Neuronal stem cell (in vitro differentiated cells): Measurements from ENCODE around the gene KRABD2.
A peak's percentile ranks its signal among the peaks of the same experiment; 100 is the strongest.

Source experiments
- DNase-seq: peaks from one replicate; pipeline ENCODE4 v3.0.0-alpha.2; 2013; ENCODE audit warnings: low spot score
- H2AFZ ChIP-seq: one replicate; pipeline ENCODE4 v1.6.1; 2013; ENCODE audit warnings: mild to moderate bottlenecking, low read length, inconsistent platforms
- H2AK5ac ChIP-seq: 2 replicates; pipeline ENCODE4 v1.6.1; 2013; ENCODE audit warnings: low read depth, mild to moderate bottlenecking, inconsistent platforms, low read length, moderate library complexity, mixed read lengths
- H2BK120ac ChIP-seq: 2 replicates; pipeline ENCODE4 v1.6.1; 2013; ENCODE audit warnings: low read depth, mild to moderate bottlenecking, inconsistent platforms, low read length, moderate library complexity, mixed read lengths
- H2BK12ac ChIP-seq: one replicate; pipeline ENCODE4 v1.6.1; 2013; ENCODE audit warnings: low read length, inconsistent platforms
- H2BK15ac ChIP-seq: 2 replicates; pipeline ENCODE4 v1.6.1; 2013; ENCODE audit warnings: mild to moderate bottlenecking, low read length, inconsistent platforms, mixed read lengths
- H2BK5ac ChIP-seq: one replicate; pipeline ENCODE4 v1.6.1; 2013; ENCODE audit warnings: inconsistent platforms, mild to moderate bottlenecking, low read length, moderate library complexity
- H3K14ac ChIP-seq: one replicate; pipeline ENCODE4 v1.6.1; 2013; ENCODE audit warnings: low read length, inconsistent platforms
- H3K18ac ChIP-seq: 2 replicates; pipeline ENCODE4 v1.6.1; 2013; ENCODE audit warnings: low read length, inconsistent platforms
- H3K23ac ChIP-seq: 2 replicates; pipeline ENCODE4 v1.6.1; 2013; ENCODE audit warnings: low read depth, mild to moderate bottlenecking, mixed read lengths, low read length, inconsistent platforms; ENCODE audit not compliant: poor library complexity
- H3K27ac ChIP-seq: replicated peaks from 3 replicates; pipeline ENCODE4 v1.5.1; 2013; ENCODE audit warnings: low read length, inconsistent platforms
- H3K27me3 ChIP-seq, 3 experiments: 2 replicates each; pipeline ENCODE4 v1.6.1; 2013; ENCODE audit warnings: low read length in 3 of 3, mild to moderate bottlenecking in 2 of 3, inconsistent platforms in 1 of 3, low read depth in 1 of 3, mixed read lengths in 1 of 3, moderate library complexity in 1 of 3; ENCODE audit not compliant: control insufficient read depth in 3 of 3, insufficient read depth in 3 of 3
- H3K36me3 ChIP-seq, 2 donors: replicated peaks in 1 of 2; 2 replicates each; pipeline ENCODE4 v1.6.1; 2013; ENCODE audit warnings: low read length in 2 of 2; ENCODE audit not compliant: control insufficient read depth in 2 of 2, insufficient read depth in 2 of 2
- H3K4ac ChIP-seq: 2 replicates; pipeline ENCODE4 v1.6.1; 2013; ENCODE audit warnings: inconsistent platforms, mild to moderate bottlenecking, low read length, moderate library complexity
- H3K4me1 ChIP-seq, 2 donors: 1 replicate in 1 of 2; 2 replicates in 1 of 2; pipeline ENCODE4 v1.6.1; 2013; ENCODE audit warnings: low read length in 2 of 2, low read depth in 1 of 2; ENCODE audit not compliant: control insufficient read depth in 2 of 2, insufficient read depth in 1 of 2
- H3K4me2 ChIP-seq: one replicate; pipeline ENCODE4 v1.6.1; 2013; ENCODE audit warnings: mild to moderate bottlenecking, low read length, inconsistent platforms; ENCODE audit not compliant: insufficient read depth, poor library complexity, severe bottlenecking
- H3K4me3 ChIP-seq, 2 donors: 2 replicates each; pipeline ENCODE4 v1.5.1; 2013; ENCODE audit warnings: low read length in 2 of 2, mild to moderate bottlenecking in 2 of 2, inconsistent platforms in 1 of 2, moderate library complexity in 1 of 2
- H3K79me1 ChIP-seq: one replicate; pipeline ENCODE4 v1.6.1; 2013; ENCODE audit warnings: low read depth, mild to moderate bottlenecking, inconsistent platforms, low read length, moderate library complexity
- H3K9ac ChIP-seq: one replicate; pipeline ENCODE4 v1.6.1; 2013; ENCODE audit warnings: mild to moderate bottlenecking, low read depth, low read length, inconsistent platforms; ENCODE audit not compliant: poor library complexity
- H3K9me3 ChIP-seq, 2 donors: replicated peaks in 1 of 2; 2 replicates each; pipeline versions ENCODE3 to v1.6.1; 2013; ENCODE audit warnings: low read length in 2 of 2, mild to moderate bottlenecking in 2 of 2, inconsistent platforms in 1 of 2, low read depth in 1 of 2, mixed read lengths in 1 of 2, moderate library complexity in 1 of 2; ENCODE audit not compliant: control insufficient read depth in 2 of 2, insufficient read depth in 1 of 2
- H4K8ac ChIP-seq: one replicate; pipeline ENCODE4 v1.6.1; 2013; ENCODE audit warnings: low read depth, mild to moderate bottlenecking, inconsistent platforms, low read length, moderate library complexity
- H4K91ac ChIP-seq: one replicate; pipeline ENCODE4 v1.6.1; 2013; ENCODE audit warnings: low read length, low read depth, mild to moderate bottlenecking, inconsistent platforms; ENCODE audit not compliant: poor library complexity
- WGBS, 2 donors: extraction: QIAGEN DNeasy Blood & Tissue Kit; methylation state at CpG; one replicate each; pipeline ENCODE4 v1.1.7; 2013; ENCODE audit warnings: missing lambda C conversion rate in 2 of 2, mixed read lengths in 1 of 2; ENCODE audit not compliant: insufficient read length in 2 of 2, insufficient replicate concordance in 1 of 2; ENCODE audit errors: extremely low coverage in 2 of 2; 5-methylcytosine and 5-hydroxymethylcytosine counted together

The KRABD2 gene

DNA sequence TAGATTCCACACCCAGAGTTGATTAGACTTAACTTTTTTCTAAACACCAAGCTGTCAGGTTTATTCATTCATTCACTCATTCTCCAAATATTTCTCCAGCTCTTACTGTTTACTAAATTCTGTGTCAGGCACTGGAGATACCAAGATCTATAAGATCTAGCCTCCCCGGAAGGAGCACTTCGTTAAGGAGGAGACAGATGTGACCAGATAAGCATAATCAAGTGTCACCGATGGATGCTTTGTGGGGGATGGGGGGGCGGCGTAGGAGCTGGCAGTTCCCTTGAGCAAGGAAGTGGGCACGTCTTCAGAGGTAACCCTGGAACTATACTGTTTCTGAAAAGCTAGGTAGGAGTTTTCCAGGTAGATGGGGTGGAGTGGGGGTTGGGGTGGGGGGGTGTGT, 10.3 kb upstream of the KRABD2 start:
- no peak overlapping the region for H3K23ac ChIP-seq
- H3K4ac ChIP-seq, result no peak overlapping the region
- no peak overlapping the region for H2BK5ac ChIP-seq
- H3K4me1 ChIP-seq, result peaks cover 2% of the 10 kb centered on the region in 2 donors
- H3K9me3 ChIP-seq, result no peaks in the 10 kb centered on the region
- no peak overlapping the region for H2BK12ac ChIP-seq
- peaks cover 2 to 3% of the 10 kb centered on the region in 2 donors for H3K36me3 ChIP-seq
- H2AFZ ChIP-seq, result no peak overlapping the region
- H3K9ac ChIP-seq, result no peak overlapping the region
- no CpG with 5 or more reads among the region's 6 CpGs for WGBS, 2 donors
- no peaks in the 10 kb centered on the region for H3K27me3 ChIP-seq
- H2BK120ac ChIP-seq, result no peak overlapping the region
- no peak overlapping the region for H2BK15ac ChIP-seq
- no peak overlapping the region for H2AK5ac ChIP-seq
- no peak overlapping the region for H3K18ac ChIP-seq
- H3K27ac ChIP-seq, result no peak overlapping the region
- H4K91ac ChIP-seq, result no peak overlapping the region
- H4K8ac ChIP-seq, result no peak overlapping the region
- no peaks in the 10 kb centered on the region for H3K79me1 ChIP-seq
- H3K4me3 ChIP-seq, result no peak overlapping the region
- no peak overlapping the region for H3K14ac ChIP-seq
- H3K4me2 ChIP-seq, result no peak overlapping the region
- no peak for DNase-seq

DNA sequence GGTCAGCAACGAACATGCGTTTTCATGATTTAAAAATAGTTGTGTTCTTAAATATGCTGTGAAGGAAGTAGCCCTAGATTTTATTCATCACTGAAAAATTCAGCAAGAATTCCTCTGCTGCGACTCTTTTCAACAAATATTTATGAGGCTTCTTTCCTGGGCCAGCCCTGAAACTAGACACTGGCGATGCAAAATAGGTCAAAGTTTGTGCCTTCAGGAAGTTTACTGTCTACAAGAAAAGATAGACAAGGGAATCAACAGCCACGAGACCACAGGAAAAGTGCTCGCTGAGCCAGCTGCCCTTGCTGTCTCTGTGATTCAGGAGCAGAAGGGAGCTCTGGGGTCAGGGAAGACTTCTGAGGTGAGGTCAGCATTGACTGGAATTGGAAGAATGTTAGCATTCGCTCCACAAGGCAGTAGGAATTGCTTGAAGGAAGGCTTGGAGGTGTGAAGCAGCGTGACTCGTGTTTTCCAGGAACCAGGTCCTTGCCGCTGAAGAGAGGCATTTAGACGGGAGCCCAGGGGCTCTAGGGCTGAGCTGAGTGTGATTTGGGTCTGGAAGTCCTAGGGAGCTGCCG, 8.4 kb upstream of the KRABD2 start:
- H3K18ac ChIP-seq, result no peak overlapping the region
- no CpG with 5 or more reads among the region's 12 CpGs for WGBS, 2 donors
- no peak overlapping the region for H2AFZ ChIP-seq
- no peak overlapping the region for H4K91ac ChIP-seq
- no peaks in the 10 kb centered on the region for H3K27me3 ChIP-seq
- no peaks in the 10 kb centered on the region for H3K79me1 ChIP-seq
- no peak overlapping the region for H2BK120ac ChIP-seq
- H3K4me1 ChIP-seq, result peaks cover 5 to 7% of the 10 kb centered on the region in 2 donors
- H3K27ac ChIP-seq, result no peak overlapping the region
- H2BK12ac ChIP-seq, result no peak overlapping the region
- H3K4me2 ChIP-seq, result no peak overlapping the region
- DNase-seq, result no peak
- H3K4me3 ChIP-seq, result no peak overlapping the region
- no peaks in the 10 kb centered on the region for H3K9me3 ChIP-seq
- H2AK5ac ChIP-seq, result no peak overlapping the region
- no peak overlapping the region for H2BK5ac ChIP-seq
- H3K9ac ChIP-seq, result no peak overlapping the region
- no peak overlapping the region for H4K8ac ChIP-seq
- no peak overlapping the region for H3K23ac ChIP-seq
- peaks cover 17 to 22% of the 10 kb centered on the region in 2 donors for H3K36me3 ChIP-seq
- no peak overlapping the region for H3K14ac ChIP-seq
- H3K4ac ChIP-seq, result no peak overlapping the region
- no peak overlapping the region for H2BK15ac ChIP-seq

DNA sequence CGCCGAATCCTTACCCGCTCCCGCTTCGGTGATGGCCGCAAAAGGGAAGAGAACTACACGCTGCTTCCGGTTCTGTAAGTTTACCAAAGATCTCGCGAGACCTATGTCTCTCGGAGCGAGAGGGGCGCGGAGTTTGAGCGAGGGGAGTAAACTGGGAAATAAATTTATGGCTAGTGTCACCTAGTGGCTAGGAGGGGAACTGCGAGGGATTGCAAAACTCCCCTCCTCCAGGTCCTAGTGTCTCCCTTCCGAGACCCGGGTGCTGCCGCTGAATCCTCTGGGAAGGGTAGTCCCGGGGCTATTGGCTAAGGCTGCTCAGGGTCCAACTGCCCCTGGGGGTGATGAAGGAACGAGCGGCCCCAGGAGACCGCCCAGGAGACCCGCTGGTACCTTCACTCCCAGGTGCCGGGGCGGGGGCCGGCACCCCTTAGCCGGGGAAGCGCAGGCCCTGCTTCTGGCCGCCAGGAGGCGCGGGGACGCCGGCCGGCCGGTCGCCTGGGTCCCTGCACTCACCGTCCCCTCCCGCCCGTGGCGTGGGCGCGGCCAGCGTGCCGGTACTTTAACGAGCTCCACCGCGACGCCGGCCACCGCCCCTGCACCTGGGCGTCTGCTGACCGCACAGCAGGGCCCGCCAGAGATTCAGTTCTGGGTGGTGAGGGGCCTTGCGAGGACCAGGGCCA, 6.8 kb upstream of the KRABD2 start, which contains the start of gene RPL26:
TSS of gene RPL26 (minus strand) at position 51 of the 680 bp plus-strand sequence. CDS start 883 bp downstream, outside the sequence.
- Histone ChIP-seq H3K4me3 (peak within 1 kb of the TSS; percentile 87 to 97), H3K18ac (peak within 1 kb of the TSS; percentile 97), H3K9me3 (no peaks in the 10 kb centered on the region)

DNA sequence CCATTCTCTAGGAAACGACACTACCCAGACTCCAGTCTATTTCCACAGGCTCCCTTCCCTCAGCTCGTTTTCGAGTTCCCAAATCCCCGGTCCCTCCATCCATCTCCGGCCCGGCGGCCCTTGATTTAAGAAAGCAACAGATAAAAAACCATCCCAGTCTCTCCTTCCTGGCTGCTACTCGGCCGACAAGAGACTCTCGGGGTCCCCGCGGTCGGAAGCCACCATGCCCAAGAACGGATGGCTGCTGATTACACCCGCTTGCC, 6.3 kb upstream of the KRABD2 start:
- H4K91ac ChIP-seq, result no peak overlapping the region

More for the DNA sequence above, 6.8 kb upstream of the KRABD2 start, which contains the start of gene RPL26:
- peak within 1 kb of the TSS; percentile 60 for H2AK5ac ChIP-seq
- H2AFZ ChIP-seq, result peak within 1 kb of the TSS; percentile 97
- H3K27ac ChIP-seq, result peak within 1 kb of the TSS; percentile 80
- H2BK120ac ChIP-seq, result no peak within 1 kb of the TSS
- no peaks in the 10 kb centered on the region for H3K27me3 ChIP-seq
- H3K23ac ChIP-seq, result peak within 1 kb of the TSS; percentile 92
- no peaks in the 10 kb centered on the region for H3K79me1 ChIP-seq
- H2BK12ac ChIP-seq, result peak within 1 kb of the TSS; percentile 14
- peak within 1 kb of the TSS; percentile 87 for H2BK5ac ChIP-seq
- peak within 1 kb of the TSS; percentile 92 for H3K9ac ChIP-seq
- peaks cover 26 to 38% of the 10 kb centered on the region in 2 donors for H3K36me3 ChIP-seq
- DNase-seq, result peak; percentile 97
- peak within 1 kb of the TSS; percentile 79 for H3K4me2 ChIP-seq
- H3K14ac ChIP-seq, result peak within 1 kb of the TSS; percentile 77
- no CpG with 5 or more reads among the region's 55 CpGs for WGBS, 2 donors
- H2BK15ac ChIP-seq, result no peak within 1 kb of the TSS
- H3K4me1 ChIP-seq, result peaks cover 5 to 7% of the 10 kb centered on the region in 2 donors
- peak within 1 kb of the TSS; percentile 13 for H3K4ac ChIP-seq
- peak within 1 kb of the TSS; percentile 66 for H4K8ac ChIP-seq
- no peak within 1 kb of the TSS for H4K91ac ChIP-seq

More for the DNA sequence above, 6.3 kb upstream of the KRABD2 start:
- H3K9ac ChIP-seq, result no peak overlapping the region
- no peak overlapping the region for H3K14ac ChIP-seq
- no CpG with 5 or more reads among the region's 15 CpGs for WGBS, 2 donors
- peak overlapping the region; percentile 80 for H3K23ac ChIP-seq
- H3K4me1 ChIP-seq, result peaks cover 5 to 7% of the 10 kb centered on the region in 2 donors
- no peak overlapping the region for H2BK5ac ChIP-seq
- DNase-seq, result no peak
- peaks cover 29 to 43% of the 10 kb centered on the region in 2 donors for H3K36me3 ChIP-seq
- H3K4ac ChIP-seq, result no peak overlapping the region
- no peak overlapping the region for H2AK5ac ChIP-seq
- peak overlapping the region; percentile 22 for H3K18ac ChIP-seq
- H2AFZ ChIP-seq, result peak overlapping the region; percentile 51
- no peak overlapping the region for H2BK120ac ChIP-seq
- no peak overlapping the region for H4K8ac ChIP-seq
- peak overlapping the region; percentile 61 for H3K27ac ChIP-seq
- peak overlapping the region; percentile 87 to 88 for H3K4me3 ChIP-seq
- no peak overlapping the region for H2BK12ac ChIP-seq
- H3K4me2 ChIP-seq, result peak overlapping the region; percentile 55
- no peaks in the 10 kb centered on the region for H3K9me3 ChIP-seq
- no peaks in the 10 kb centered on the region for H3K79me1 ChIP-seq
- H2BK15ac ChIP-seq, result no peak overlapping the region
- H3K27me3 ChIP-seq, result no peaks in the 10 kb centered on the region
